ENCODE results near the gene CNOT9.
"Not testable (repeated sequence)": the region's sequence is repeated elsewhere in the genome, so short reads cannot be mapped to it uniquely, and the experiment has no call there.

The CNOT9 gene, protein sequence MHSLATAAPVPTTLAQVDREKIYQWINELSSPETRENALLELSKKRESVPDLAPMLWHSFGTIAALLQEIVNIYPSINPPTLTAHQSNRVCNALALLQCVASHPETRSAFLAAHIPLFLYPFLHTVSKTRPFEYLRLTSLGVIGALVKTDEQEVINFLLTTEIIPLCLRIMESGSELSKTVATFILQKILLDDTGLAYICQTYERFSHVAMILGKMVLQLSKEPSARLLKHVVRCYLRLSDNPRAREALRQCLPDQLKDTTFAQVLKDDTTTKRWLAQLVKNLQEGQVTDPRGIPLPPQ

DNA sequence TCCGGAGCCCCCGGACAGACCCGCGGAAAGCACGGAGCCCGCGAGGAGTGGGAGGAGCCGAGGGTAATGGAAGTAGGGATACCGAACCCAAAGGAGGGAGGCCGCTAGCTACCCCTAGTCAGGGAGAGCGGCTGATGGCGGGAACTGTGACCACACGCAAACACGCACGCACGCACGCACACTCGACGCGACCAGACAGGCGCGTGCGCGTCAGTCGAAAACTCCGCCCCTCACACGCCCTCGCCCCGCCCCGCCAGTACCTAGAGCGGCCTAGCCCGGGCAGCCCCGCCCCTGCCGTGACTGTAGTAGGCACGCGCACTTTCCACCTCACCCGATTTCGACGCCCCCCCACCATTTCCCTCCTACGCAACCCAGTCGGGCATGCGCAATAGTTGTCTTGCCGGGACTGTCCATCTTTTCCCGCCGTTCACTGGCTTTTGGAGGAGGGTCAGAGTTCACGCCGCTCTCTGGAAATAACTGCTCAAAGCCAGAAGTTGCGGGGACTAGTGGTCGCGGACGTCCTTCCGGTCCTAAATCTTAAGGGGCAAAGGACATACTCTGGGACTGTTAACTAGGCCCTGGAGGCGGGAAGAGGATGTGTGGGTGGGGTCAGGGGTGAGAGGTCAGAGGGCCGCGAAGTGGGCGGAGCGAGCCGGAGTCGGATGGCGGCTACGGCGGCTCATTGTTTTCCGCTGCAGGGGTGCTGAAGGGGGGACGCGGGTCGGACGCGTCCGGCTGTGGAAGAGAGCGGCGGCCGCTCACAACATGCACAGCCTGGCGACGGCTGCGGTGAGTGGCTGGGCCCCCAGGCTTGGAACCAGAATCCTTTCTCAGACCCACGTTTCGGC, at the start of gene CNOT9, which contains the start of gene USP37:
Gene CNOT9, plus strand, starts transcription at position 650 of the 848 bp plus-strand sequence. Its CDS starts 116 bp downstream, at position 766.
Gene USP37, minus strand, starts transcription at position 162 of the 848 bp plus-strand sequence. CDS start 9,698 bp downstream, outside the sequence.
- peak; percentile 100 for DNase-seq (ENCODE audit: low read depth in 2 of 2, low spot score in 1 of 2)

DNA sequence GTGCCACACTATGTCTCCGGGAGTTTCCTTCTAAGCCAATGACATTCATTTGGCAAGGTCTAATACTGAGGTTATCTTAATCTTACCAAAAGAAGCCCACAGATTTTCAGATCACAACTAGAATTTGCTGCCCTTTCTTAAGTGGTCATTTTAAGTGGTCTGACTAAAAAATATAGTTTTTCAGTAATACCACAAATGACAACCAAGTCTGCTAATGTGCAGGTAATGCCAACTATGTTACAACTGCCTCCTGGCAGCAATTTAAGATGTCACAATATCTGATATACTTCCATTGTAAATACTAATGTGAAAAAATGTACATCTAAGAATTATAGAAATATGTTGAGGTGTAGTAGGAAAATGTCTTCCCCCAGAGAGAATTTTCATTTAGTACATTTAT, 49.8 kb upstream of the CNOT9 start:
- DNase-seq (ENCODE audit: low read depth in 2 of 2, low spot score in 1 of 2): no peak

DNA sequence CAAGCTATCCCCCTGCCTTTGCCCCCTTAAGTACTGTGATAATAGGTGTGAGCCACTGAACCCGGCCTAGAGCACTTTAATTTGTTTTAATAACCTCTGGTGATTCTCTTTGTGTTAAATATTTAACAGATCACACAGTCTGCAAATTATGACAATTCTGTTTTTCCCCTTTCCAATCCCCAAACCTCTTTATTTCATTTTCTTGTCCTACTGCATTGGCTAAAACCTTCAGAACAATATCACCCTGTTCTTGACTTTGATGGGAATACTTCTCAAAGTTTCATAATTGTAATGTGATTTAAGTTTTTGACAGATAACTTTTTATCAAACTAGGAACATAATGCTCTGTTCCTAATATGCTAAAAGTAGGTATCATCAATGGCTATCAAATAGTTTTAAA, 45.0 kb upstream of the CNOT9 start:
- DNase-seq (ENCODE audit: low read depth in 2 of 2, low spot score in 1 of 2): no peak

DNA sequence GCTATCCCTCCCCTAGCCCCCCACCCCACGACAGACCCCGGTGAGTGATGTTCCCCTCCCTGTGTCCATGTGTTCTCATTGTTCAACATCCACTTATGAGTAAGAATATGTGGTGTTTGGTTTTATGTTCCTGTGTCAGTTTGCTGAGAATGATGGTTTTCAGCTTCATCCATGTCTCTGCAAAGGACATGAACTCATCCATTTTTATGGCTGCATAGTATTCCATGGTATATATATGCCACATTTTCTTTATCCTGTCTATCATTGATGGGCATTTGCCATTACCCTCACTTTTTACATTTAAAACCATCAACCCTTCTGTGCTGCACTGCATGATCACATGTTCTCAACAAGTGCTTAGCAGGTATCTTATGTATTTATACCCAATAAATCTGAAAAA, 40.2 kb upstream of the CNOT9 start:
- not testable (repeated sequence) for DNase-seq (ENCODE audit: low read depth in 2 of 2, low spot score in 1 of 2)

DNA sequence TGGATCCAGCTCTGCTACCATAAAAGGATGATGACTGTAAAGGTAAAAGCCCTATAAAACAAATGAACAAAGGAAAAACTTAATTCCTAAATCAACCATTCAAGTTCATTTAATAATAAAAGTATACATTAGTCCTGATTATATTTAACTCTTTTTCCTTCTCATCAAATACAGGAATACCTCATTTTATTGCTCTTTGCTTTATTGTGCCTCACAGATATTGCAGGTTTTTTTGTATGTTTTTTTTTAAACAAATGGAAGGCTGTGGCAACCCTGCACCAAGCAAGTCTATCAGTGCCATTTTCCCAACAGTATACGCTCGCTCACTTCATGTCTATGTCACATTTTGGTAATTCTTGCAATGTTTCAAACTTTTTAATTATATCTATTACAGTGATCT, 38.6 kb upstream of the CNOT9 start:
- no peak for DNase-seq (ENCODE audit: low read depth in 2 of 2, low spot score in 1 of 2)

DNA sequence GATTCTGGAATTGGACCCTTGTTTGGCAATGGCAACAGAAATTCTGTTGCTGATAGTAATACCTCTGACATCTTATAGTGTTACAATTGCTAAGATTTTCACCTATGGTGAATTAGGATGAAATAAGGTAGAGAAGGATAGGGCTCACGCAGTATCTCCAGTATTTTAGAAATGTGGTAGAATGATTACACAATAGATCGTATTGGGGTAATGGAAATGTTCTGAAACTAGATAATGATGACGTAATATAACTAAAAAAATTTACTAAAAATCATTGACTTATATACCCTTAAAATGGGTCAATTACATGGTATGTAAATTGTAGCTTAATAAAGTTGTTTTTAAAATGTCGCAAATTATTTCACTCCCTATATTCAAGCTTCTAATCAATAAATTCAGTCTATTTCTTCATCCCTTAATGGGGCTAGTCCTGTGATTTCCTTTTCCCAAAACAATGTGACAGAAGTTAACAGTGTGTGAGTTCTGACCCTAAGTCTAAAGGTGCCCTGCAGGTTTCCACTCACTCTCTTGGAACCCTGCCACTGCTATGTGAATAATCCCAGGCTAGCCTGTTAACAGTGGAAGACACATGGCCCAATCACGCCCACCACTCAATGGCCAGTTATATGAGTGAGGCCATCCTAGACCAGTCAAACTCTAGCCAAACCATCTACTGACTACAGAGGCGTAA, 31.7 kb upstream of the CNOT9 start:
- no peak for DNase-seq (ENCODE audit: low read depth in 2 of 2, low spot score in 1 of 2)

DNA sequence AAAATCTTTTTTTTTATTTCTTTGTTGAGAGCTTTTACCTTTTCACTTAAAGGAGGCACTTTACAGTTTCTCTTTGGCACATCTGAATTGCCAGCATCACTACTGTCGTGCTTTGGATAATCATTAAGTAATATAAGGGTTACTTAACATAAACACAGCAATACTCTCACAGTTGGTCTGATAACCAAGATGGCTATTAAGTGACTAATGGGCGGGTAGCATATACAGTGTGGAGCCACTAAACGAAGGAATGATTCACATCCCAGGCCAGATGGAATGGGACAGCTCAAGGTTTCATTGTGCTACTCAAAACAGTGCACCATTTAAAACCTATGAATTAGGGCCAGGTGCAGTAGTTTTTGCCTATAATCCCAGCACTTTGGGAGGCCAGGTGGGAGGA, 28.6 kb upstream of the CNOT9 start:
- no peak for DNase-seq (ENCODE audit: low read depth in 2 of 2, low spot score in 1 of 2)

DNA sequence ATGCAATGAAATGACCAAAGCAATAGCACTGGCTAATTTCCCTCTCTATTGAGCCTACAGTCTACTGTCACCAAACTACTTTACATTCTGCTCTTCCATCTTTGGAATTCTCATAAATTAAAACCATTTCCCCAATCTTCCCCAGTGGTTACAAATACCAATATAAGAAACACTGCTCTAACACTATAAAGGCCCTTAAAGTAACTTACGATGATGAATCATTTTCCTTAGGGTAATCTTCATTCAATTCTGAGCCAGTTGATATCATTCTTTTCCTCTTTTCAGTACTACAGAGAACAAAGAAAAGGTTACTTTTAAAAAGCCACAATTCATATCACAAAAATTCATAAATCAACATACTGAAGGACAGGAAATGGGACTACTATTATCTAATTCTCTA, 22.6 kb upstream of the CNOT9 start:
- DNase-seq (ENCODE audit: low read depth in 2 of 2, low spot score in 1 of 2): no peak

DNA sequence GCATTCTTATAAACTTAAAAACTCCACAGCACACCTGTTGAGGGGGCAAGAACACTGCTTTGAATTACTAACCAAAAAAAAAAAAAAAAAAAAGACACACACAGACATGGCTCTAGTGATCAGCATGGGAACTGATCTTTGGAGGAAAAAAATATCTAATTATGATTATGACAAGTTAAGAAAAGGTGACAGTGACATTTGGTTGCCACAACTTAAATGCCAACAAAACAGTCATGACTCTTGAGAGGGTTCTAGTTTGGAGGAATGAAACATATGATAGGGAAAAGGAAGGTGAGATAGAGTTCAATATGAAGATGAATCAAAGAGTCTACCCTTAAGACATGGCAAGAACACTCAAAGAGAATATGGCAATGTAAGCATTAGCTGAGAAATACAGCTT, 21.1 kb upstream of the CNOT9 start:
- no peak for DNase-seq (ENCODE audit: low read depth in 2 of 2, low spot score in 1 of 2)

DNA sequence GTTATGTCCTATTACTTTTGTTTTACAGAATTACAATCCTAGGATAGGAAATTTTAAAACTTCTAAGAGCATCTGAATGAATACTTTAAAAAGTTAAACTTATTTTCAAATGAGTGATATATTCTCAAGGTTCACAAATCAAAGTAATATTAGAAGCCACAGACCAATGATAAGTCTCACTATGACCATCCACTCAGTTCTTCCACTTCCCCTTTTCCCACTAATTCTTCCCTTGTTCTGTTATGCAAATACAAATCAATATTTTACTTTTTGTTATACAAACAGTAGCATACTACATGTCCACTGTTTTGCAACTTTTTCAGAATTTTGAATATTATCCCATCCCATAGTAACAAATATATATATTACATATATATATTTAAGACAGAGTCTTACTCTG, 20.7 kb upstream of the CNOT9 start:
- no peak for DNase-seq (ENCODE audit: low read depth in 2 of 2, low spot score in 1 of 2)

DNA sequence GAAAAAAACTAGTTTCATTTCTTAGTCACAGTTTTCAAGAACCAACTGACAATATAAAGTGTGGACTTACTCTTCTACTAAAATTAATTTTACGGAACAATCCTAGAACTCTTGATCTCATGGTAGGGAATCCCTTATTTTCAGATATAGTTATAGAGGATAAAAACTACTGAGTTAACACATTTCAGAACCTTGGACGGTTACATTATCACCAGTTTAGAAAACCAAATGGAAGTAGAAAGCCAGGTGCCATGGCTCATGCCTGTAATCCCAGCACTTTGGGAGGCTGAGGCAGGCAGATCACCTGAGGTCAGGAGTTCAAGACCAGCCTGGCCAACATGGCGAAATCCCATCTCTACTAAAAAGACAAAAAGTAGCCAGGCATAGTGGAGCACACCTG, 14.4 kb upstream of the CNOT9 start:
- DNase-seq (ENCODE audit: low read depth in 2 of 2, low spot score in 1 of 2): not testable (repeated sequence)

DNA sequence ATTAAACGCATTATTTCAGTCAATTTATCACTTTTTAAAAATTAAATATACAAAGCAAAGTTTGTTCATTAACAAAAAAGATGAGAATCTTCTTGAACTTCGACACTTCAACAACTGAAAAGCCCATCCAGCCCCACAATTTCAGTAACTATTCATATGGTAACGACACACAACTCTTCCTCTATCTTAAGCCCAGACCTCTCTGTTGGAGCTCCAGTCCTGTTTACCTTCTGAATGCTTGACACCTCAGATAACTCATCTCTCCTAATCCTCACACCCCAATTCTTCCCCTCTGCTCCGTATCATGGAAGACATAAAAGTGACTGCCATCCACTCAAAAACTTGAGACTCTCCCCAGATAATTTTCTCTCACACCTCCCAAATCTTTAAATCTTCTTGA, 13.1 kb upstream of the CNOT9 start:
- DNase-seq (ENCODE audit: low read depth in 2 of 2, low spot score in 1 of 2): no peak

DNA sequence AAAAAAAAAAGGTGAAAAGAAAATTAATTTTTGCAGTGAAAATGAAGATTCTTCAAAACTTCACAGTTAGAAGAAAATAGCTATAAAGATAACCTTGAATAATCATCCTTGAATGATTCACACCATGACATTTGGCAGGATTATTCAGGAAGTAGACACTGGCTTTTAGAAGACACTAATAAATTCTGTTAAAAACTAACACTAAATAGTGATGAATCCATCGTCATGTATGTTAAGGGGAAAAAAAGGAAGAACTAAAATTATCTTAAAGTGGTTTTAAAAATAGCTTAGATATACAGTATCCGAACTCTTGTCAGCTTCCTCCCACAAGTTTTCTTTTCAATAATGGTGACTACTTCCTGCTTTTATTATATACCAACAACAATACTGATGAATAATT, 10.7 kb upstream of the CNOT9 start:
- no peak for DNase-seq (ENCODE audit: low read depth in 2 of 2, low spot score in 1 of 2)

DNA sequence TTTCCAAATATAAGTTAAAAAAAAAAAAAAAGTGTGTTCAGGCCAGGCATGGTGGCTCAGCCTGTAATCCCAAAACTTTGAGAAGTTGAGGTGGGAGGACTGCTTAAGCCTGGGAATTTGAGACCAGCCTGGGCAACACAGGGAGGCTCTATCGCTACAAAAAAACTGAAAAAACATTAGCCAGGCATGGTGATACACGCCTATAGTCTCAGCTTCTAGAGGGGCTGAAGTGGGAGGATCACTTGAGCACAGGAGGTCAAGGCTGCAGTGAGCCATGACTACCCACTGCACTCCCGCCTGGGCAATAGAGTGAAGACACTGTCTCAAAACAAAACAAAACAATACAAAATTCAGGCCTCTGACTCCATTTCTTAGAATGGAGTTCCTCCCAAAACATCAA, 9.7 kb upstream of the CNOT9 start:
- no peak for DNase-seq (ENCODE audit: low read depth in 2 of 2, low spot score in 1 of 2)

DNA sequence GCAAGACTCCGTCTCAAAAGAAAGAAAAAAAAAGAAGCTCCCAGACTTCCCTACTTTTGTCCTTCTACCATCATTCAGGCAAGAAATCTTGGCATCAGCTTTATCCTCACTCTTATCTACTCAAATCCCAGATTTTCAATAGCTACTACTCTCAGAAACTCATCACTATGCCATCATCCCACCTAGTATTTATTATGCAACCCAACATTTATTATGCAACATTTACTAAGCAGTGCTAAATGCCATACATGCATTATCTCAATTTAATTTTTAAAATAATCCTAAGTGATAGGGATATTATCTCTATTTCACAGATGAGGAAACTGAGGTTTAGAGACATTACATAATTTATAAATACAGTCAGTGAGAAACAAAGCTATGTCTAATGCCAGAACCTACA, 4.6 kb upstream of the CNOT9 start:
- no peak for DNase-seq (ENCODE audit: low read depth in 2 of 2, low spot score in 1 of 2)

DNA sequence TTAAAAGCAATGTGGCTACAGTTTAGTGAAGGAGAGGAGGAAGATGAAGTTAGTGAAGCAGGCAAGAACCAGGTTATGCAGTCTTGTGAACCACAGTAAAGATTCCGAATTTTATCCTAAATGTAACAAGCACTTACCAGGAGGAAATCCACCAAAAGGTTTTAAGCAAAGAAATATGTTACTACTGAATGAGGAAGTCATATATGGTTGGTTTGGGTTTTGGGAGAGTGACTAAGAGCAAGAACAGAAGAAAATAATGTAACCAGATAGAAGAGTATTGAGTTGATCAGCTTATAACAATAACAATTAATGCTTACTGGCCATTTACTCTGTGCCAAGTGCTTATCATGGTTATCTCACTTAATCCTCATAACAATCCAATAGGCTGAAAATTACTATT, 2.3 kb upstream of the CNOT9 start:
- no peak for DNase-seq (ENCODE audit: low read depth in 2 of 2, low spot score in 1 of 2)

DNA sequence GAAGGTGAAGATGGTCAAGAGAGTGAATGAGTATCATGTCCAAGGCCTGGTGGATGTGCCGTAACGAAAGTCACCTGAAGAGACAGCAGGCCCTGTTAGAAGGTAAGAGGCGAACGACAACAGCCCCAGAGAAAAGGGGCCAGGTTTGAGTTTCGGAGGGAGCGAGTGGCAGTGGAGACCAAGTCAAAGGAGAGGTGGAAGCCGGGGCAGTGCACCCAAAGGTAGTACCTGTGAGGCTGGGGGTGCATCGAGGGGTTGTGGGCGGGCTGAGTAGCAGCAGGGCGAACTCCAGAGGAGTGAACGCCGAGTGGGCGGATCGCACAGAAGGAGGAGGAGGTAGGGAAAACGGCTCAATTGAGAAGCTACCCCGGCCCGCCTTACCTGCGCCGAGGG, 846 bp upstream of the CNOT9 start:
- DNase-seq (ENCODE audit: low read depth in 2 of 2, low spot score in 1 of 2): peak; percentile 40 to 44

DNA sequence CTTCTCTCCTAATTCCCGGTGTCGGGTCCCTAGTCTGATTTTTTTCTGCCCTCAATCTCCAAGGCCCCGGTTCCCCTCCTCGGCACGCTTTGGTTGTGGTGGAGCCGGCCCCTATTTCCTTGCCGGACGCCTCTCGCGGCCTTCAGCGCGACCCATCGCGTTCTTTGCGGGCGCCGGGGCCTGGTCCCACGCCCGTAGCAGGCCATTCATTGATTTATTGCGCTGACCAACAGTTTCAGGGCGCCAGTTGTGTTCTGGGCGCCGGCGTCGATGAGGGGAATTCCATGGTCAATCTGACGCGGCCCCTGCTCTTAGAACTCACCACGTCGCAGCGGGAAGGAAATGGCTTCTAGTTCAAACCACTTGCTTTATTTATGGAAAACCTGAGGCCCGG, 396 bp downstream of the CNOT9 start:
- DNase-seq (ENCODE audit: low read depth in 2 of 2, low spot score in 1 of 2): peak; percentile 20 to 31

DNA sequence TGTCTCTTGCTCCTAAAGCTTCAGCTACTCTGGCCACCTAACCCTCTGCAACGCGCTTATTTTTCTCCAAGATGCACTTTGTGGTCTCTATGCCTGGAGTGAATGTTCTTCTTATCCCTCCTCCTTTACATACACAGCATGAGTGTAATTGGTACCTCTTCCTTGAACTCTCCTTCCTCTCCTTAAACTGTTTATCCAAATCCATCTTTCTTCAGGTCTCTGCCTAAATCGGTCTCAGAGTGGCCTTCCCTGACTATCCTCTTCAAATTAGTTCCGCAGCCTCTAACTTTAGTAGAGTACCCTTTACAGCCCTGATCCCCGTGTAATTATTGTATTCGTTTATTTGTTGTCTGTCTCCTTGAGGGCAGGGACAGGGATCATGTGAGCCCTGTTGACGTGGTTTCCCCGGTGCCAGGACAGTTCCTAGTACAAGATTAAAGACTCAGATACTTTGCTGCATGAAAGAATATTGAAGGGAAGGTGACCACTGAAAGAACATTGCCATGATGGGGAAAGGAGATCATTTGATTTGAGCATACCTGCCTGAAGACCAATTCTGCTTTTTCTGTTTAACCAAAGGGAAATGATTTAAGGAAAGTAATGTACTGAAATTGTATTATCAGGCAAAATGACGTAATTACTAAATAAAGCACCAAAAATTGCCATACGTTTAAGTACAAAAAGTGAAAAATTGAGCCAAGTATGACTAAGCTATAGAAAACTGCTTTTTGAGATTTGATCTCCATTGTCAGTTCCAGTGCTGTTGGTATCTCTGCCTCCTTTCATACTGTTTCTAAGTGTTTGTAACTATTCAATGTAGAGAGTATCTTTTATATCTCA, 1.2 kb downstream of the CNOT9 start:
- DNase-seq (ENCODE audit: low read depth in 2 of 2, low spot score in 1 of 2): no peak

DNA sequence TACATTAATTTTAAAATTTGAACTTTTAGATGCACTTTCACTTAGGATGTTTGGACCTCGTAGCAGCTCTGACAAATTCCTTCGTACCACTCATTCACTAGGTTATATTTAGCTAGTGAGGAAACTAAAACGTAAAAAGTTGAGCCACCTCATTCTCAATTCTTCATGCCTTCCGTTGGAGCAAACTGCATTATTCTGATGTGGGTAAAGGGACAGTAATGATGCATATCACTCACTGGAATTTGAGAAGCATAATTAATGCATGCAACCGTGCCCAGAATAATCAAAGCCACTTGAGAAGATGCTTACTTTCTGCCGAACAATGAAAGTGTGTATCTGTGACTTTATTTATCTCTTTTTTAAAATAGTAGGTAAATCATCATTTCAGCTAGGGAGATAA, 2.2 kb downstream of the CNOT9 start:
- DNase-seq (ENCODE audit: low read depth in 2 of 2, low spot score in 1 of 2): no peak

DNA sequence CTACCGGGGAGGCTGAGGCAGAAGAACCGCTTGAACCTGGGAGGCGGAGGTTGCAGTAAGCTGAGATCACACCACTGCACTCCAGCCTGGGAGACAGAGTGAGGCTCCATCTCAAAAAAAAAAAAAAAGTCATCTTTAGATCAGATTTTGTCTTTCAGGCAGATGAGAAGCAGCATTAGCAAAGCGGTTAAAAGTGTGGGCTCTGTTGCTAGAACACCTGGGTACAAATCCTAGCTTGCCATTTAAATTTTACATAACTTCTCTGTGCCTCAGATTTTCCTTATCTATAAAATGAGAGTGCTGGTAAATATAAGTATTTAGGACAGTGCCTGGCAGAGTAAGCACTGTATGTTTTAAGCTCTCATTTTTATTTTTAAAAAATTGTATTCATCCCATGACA, 8.2 kb downstream of the CNOT9 start:
- no peak for DNase-seq (ENCODE audit: low read depth in 2 of 2, low spot score in 1 of 2)
